B cell (primary cell): ENCODE results near the gene GGN.

ENCODE experiments used
- CTCF ChIP-seq: fragments of 200-600 bp; IDR thresholded peaks from one replicate; pipeline ENCODE4 v1.8.0; 2022; ENCODE audit warnings: antibody characterized with exemption, mild to moderate bottlenecking
- EZH2 ChIP-seq: IDR thresholded peaks from 2 replicates; pipeline ENCODE4 v1.6.1; 2012; ENCODE audit warnings: borderline replicate concordance, low read depth, mild to moderate bottlenecking, moderate library complexity, low read length; ENCODE audit not compliant: insufficient read depth, poor library complexity, severe bottlenecking

GRCh38 chr19:38376576-38376975 is 11.3 kb downstream of the GGN start:
- TF ChIP-seq CTCF (no peak), EZH2 (no peak)
